A673 (cell line): ENCODE data around the gene TEX35.

Experiments
- CTCF ChIP-seq: fragments of 300-800, 200-600 bp; sonication (generic); conservative IDR thresholded peaks from 2 replicates; pipeline ENCODE4 v1.5.1; 2017; ENCODE audit warnings: low read depth, mild to moderate bottlenecking, antibody characterized with exemption, low read length, moderate library complexity, mixed read lengths
- EZH2 ChIP-seq: fragments of 200-600 bp; sonication (generic); IDR thresholded peaks from 2 replicates; pipeline ENCODE4 v1.6.1; 2017; ENCODE audit warnings: borderline replicate concordance, low read depth, mild to moderate bottlenecking, mixed read lengths, antibody characterized with exemption, low read length; ENCODE audit not compliant: poor library complexity, severe bottlenecking

GRCh38 chr1:178565586-178565985, 52.7 kb downstream of the TEX35 start:
- TF ChIP-seq CTCF (no peak), EZH2 (no peak)
